ENCODE measurements around the gene PRRC2B. TPM values are rescaled to one million over a fixed set of nuclear protein-coding genes. Genes with fewer than 3 reads are reported as not detected.
A peak's percentile ranks its signal among the peaks of the same experiment; 100 is the strongest.

PRRC2B gene
- total and polyA plus RNA-seq, 2 of the 13 experiments (the other 11 are each of a cell fraction or from before 2014, with no cell fraction given), result 20.8 to 37.4 TPM

- TF ChIP-seq GMEB2 (CRISPR knock-in tag; IDR thresholded peaks at IDR 0.05; ENCODE audit: low read depth) (no peak), ZNF7 (CRISPR knock-in tag; IDR thresholded peaks at IDR 0.05) (no peak), DRAP1 (CRISPR knock-in tag; IDR thresholded peaks at IDR 0.05) (no peak), REST (IDR thresholded peaks at IDR 0.05; ENCODE audit: borderline replicate concordance in 1 of 2, low read depth in 1 of 2, low read length in 2 of 2) (no peak), ZNF879 (CRISPR knock-in tag; IDR thresholded peaks at IDR 0.05) (no peak), NCOA5 (CRISPR knock-in tag; IDR thresholded peaks at IDR 0.05) (no peak), ISX (CRISPR knock-in tag; conservative IDR thresholded peaks at IDR 0.05) (no peak), ZNF136 (CRISPR knock-in tag; IDR thresholded peaks at IDR 0.05; ENCODE audit: low read depth) (no peak), ZNF672 (CRISPR knock-in tag; IDR thresholded peaks at IDR 0.05) (no peak), FOXA3 (CRISPR knock-in tag; IDR thresholded peaks at IDR 0.05) (no peak), GZF1 (CRISPR knock-in tag; IDR thresholded peaks at IDR 0.05) (no peak), RBFOX2 (IDR thresholded peaks at IDR 0.05; ENCODE audit: low read depth, low read length) (no peak), POLR2G (IDR thresholded peaks at IDR 0.05; ENCODE audit: low read depth, low read length) (no peak), NR2F1 (CRISPR knock-in tag; IDR thresholded peaks at IDR 0.05) (no peak), ZNF510 (CRISPR knock-in tag; IDR thresholded peaks at IDR 0.05; ENCODE audit: low read depth) (no peak), ZNF639 (CRISPR knock-in tag; conservative IDR thresholded peaks at IDR 0.05) (no peak)
- TF ChIP-seq, protein P1, sequence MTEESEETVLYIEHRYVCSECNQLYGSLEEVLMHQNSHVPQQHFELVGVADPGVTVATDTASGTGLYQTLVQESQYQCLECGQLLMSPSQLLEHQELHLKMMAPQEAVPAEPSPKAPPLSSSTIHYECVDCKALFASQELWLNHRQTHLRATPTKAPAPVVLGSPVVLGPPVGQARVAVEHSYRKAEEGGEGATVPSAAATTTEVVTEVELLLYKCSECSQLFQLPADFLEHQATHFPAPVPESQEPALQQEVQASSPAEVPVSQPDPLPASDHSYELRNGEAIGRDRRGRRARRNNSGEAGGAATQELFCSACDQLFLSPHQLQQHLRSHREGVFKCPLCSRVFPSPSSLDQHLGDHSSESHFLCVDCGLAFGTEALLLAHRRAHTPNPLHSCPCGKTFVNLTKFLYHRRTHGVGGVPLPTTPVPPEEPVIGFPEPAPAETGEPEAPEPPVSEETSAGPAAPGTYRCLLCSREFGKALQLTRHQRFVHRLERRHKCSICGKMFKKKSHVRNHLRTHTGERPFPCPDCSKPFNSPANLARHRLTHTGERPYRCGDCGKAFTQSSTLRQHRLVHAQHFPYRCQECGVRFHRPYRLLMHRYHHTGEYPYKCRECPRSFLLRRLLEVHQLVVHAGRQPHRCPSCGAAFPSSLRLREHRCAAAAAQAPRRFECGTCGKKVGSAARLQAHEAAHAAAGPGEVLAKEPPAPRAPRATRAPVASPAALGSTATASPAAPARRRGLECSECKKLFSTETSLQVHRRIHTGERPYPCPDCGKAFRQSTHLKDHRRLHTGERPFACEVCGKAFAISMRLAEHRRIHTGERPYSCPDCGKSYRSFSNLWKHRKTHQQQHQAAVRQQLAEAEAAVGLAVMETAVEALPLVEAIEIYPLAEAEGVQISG (CRISPR knock-in tag; IDR thresholded peaks at IDR 0.05), result peak; percentile 39; the same call in 1 of the 2 replicates
- TF ChIP-seq, protein P2, sequence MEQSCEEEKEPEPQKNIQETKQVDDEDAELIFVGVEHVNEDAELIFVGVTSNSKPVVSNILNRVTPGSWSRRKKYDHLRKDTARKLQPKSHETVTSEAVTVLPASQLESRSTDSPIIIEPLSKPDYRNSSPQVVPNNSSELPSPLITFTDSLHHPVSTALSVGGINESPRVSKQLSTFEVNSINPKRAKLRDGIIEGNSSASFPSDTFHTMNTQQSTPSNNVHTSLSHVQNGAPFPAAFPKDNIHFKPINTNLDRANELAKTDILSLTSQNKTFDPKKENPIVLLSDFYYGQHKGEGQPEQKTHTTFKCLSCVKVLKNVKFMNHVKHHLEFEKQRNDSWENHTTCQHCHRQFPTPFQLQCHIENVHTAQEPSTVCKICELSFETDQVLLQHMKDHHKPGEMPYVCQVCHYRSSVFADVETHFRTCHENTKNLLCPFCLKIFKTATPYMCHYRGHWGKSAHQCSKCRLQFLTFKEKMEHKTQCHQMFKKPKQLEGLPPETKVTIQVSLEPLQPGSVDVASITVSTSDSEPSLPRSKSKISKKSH (CRISPR knock-in tag; IDR thresholded peaks at IDR 0.05; ENCODE audit: borderline replicate concordance), result peak; percentile 54; the same call in 1 of the 2 replicates
Observed at GRCh38 chr9:131349881-131350563, 43.9 kb upstream of the PRRC2B start (continued).
